IMR-90 (cell line): ENCODE data around the gene RALA. TPM values are rescaled to one million over a fixed set of nuclear protein-coding genes. Genes with fewer than 3 reads are reported as not detected.
A peak's percentile ranks its signal among the peaks of the same experiment; 100 is the strongest.

Source experiments
- ATAC-seq: fragments of 200-7000 bp; cut with Tn5 transposase; 2 replicates; pipeline ENCODE4 v1.9.1; 2020; ENCODE audit warnings: low read depth, mild to moderate bottlenecking, moderate library complexity
- BruUV-seq: library from RNA; stranded (reverse); fragments of 400-500 nt; replicated peaks from 2 replicates; lab custom pipeline; 2021; lab: Mats Ljungman, UMichigan
- CTCF ChIA-PET: fragments of 300-600 bp; formaldehyde crosslinking; extraction: SDS; loops from one replicate; lab custom pipeline; 2021; ENCODE audit warnings: antibody characterized with exemption; lab: Yijun Ruan, JAX
- POLR2A ChIA-PET: fragments of 300-600 bp; sonication (Branson Sonifier 250); formaldehyde crosslinking; loops from one replicate; lab custom pipeline; 2022; ENCODE audit warnings: antibody characterized with exemption; ENCODE audit not compliant: unreplicated experiment; lab: Charles Lee
- DNase-seq: peaks from one replicate; pipeline ENCODE4 v3.0.0; 2013
- H2AFZ ChIP-seq: replicated peaks from 2 replicates; pipeline ENCODE3; 2013; ENCODE audit warnings: low read length, mild to moderate bottlenecking; ENCODE audit not compliant: poor library complexity
- H2AK5ac ChIP-seq: 2 replicates; pipeline ENCODE4 v1.6.1; 2013; ENCODE audit warnings: low read depth, low read length, inconsistent platforms
- H2AK9ac ChIP-seq: replicated peaks from 2 replicates; pipeline ENCODE3; 2013; ENCODE audit warnings: mild to moderate bottlenecking, low read depth, low read length, moderate library complexity; ENCODE audit not compliant: poor library complexity
- H2BK120ac ChIP-seq: 2 replicates; pipeline ENCODE4 v1.6.1; 2013; ENCODE audit warnings: low read depth, low read length, inconsistent platforms
- H2BK15ac ChIP-seq: 3 replicates; pipeline ENCODE4 v1.6.1; 2013; ENCODE audit warnings: low read depth, low read length, inconsistent platforms
- H2BK20ac ChIP-seq: 2 replicates; pipeline ENCODE4 v1.6.1; 2013; ENCODE audit warnings: low read depth, mild to moderate bottlenecking, inconsistent platforms, low read length, moderate library complexity
- H2BK5ac ChIP-seq: 2 replicates; pipeline ENCODE4 v1.6.1; 2013; ENCODE audit warnings: mild to moderate bottlenecking, low read depth, low read length, inconsistent platforms; ENCODE audit not compliant: poor library complexity, severe bottlenecking
- H3K14ac ChIP-seq: replicated peaks from 2 replicates; pipeline ENCODE4 v1.6.1; 2013; ENCODE audit warnings: low read depth, low read length, inconsistent platforms
- H3K18ac ChIP-seq: 2 replicates; pipeline ENCODE4 v1.6.1; 2013; ENCODE audit warnings: low read depth, low read length, control low read depth
- H3K23ac ChIP-seq: 2 replicates; pipeline ENCODE4 v1.6.1; 2013; ENCODE audit warnings: low read depth, low read length, inconsistent platforms
- H3K27ac ChIP-seq: 2 replicates; pipeline ENCODE4 v1.5.1; 2013; ENCODE audit warnings: mild to moderate bottlenecking, control low read depth, low read length; ENCODE audit not compliant: insufficient read depth
- H3K27me3 ChIP-seq: 2 replicates; pipeline ENCODE4 v1.6.1; 2013; ENCODE audit warnings: low read length; ENCODE audit not compliant: control insufficient read depth, insufficient read depth
- H3K36me3 ChIP-seq: 2 replicates; pipeline ENCODE4 v1.6.1; 2013; ENCODE audit warnings: low read length, mixed read lengths; ENCODE audit not compliant: control insufficient read depth, insufficient read depth
- H3K4ac ChIP-seq: 2 replicates; pipeline ENCODE4 v1.6.1; 2013; ENCODE audit warnings: low read depth, low read length, inconsistent platforms
- H3K4me1 ChIP-seq: 2 replicates; pipeline ENCODE4 v1.6.1; 2013; ENCODE audit warnings: low read length, mixed read lengths; ENCODE audit not compliant: control insufficient read depth, insufficient read depth
- H3K4me2 ChIP-seq: 2 replicates; pipeline ENCODE4 v1.6.1; 2013; ENCODE audit warnings: low read depth, mild to moderate bottlenecking, control low read depth, low read length, moderate library complexity
- H3K4me3 ChIP-seq: 2 replicates; pipeline ENCODE4 v1.5.1; 2013; ENCODE audit warnings: low read depth, mild to moderate bottlenecking, control low read depth, low read length, moderate library complexity; ENCODE audit not compliant: insufficient read depth
- H3K56ac ChIP-seq: 2 replicates; pipeline ENCODE4 v1.6.1; 2013; ENCODE audit warnings: low read length, inconsistent platforms; ENCODE audit not compliant: insufficient read depth; ENCODE audit errors: extremely low read depth
- H3K79me1 ChIP-seq, 2 experiments: 2 replicates each; pipeline ENCODE4 v1.6.1; 2013; ENCODE audit warnings: low read length in 2 of 2, inconsistent platforms in 1 of 2, low read depth in 1 of 2
- H3K9ac ChIP-seq: 2 replicates; pipeline ENCODE4 v1.6.1; 2013; ENCODE audit warnings: low read depth, low read length, control low read depth
- H3K9me1 ChIP-seq: 2 replicates; pipeline ENCODE4 v1.6.1; 2013; ENCODE audit warnings: low read length, inconsistent platforms; ENCODE audit not compliant: insufficient read depth
- H3K9me3 ChIP-seq: 2 replicates; pipeline ENCODE4 v1.6.1; 2013; ENCODE audit warnings: low read length; ENCODE audit not compliant: control insufficient read depth, insufficient read depth
- H4K20me1 ChIP-seq: 2 replicates; pipeline ENCODE4 v1.6.1; 2013; ENCODE audit warnings: low read length, inconsistent platforms; ENCODE audit not compliant: insufficient read depth
- H4K5ac ChIP-seq: 2 replicates; pipeline ENCODE4 v1.6.1; 2013; ENCODE audit warnings: mild to moderate bottlenecking, low read depth, low read length, control low read depth
- H4K8ac ChIP-seq, 2 experiments: 2 replicates each; pipeline ENCODE4 v1.6.1; 2013; ENCODE audit warnings: low read depth in 2 of 2, low read length in 2 of 2, control low read depth in 1 of 2, inconsistent platforms in 1 of 2
- H4K91ac ChIP-seq: 2 replicates; pipeline ENCODE4 v1.6.1; 2013; ENCODE audit warnings: low read depth, low read length, inconsistent platforms; ENCODE audit not compliant: insufficient read depth
- NFE2L2 ChIP-seq: fragments of 150-350 bp; IDR thresholded peaks from 2 replicates; pipeline ENCODE4 v1.6.1; 2016; ENCODE audit warnings: low read depth, mild to moderate bottlenecking, low read length
- SMC3 ChIP-seq: fragments of 150-350 bp; IDR thresholded peaks from 2 replicates; pipeline ENCODE4 v1.6.1; 2016; ENCODE audit warnings: low read depth, mild to moderate bottlenecking, antibody characterized with exemption, low read length, moderate library complexity
- WGBS, 2 experiments: methylation state at CpG; one replicate each; pipeline versions ENCODE4 v1.1.5 to v1.1.7; 2013; ENCODE audit warnings: missing lambda C conversion rate in 2 of 2; ENCODE audit not compliant: insufficient read length in 1 of 2; ENCODE audit errors: extremely low coverage in 2 of 2; 5-methylcytosine and 5-hydroxymethylcytosine counted together
- dilution Hi-C: fragments of 300-500 bp; cut with HindIII; formaldehyde crosslinking; loops from one replicate; pipeline ENCODE4 v1.14.3; 2018; ENCODE audit warnings: low sequenced_read_pairs; ENCODE audit not compliant: unreplicated experiment
- in situ Hi-C: fragments of 300-500 bp; cut with MboI; formaldehyde crosslinking; loops from 3 replicates; pipeline ENCODE4 v1.14.3; 2019; ENCODE audit warnings: low sequenced_read_pairs, inconsistent platforms, mixed read lengths
- intact Hi-C: fragments of 100-400 bp; cut with micrococcal nuclease; formaldehyde crosslinking; loops from 2 replicates; pipeline ENCODE4 v1.10.0; 2022
- polyA plus RNA-seq, 3 experiments: library from polyadenylated mRNA; depleted of rRNA; stranded (reverse); fragments of >200 nt; gene quantifications; 2 replicates each; pipeline ENCODE4 v1.2.3, GENCODE V29; 2012; ENCODE audit warnings: low replicate concordance in 1 of 3
- total RNA-seq: library from RNA; depleted of rRNA; stranded (reverse); fragments of >200 nt; gene quantifications from 2 replicates; pipeline ENCODE4 v1.2.3, GENCODE V29; 2012

Gene RALA
- total and polyA plus RNA-seq, 2 of the 4 experiments (the other 2 are of a cell fraction): 7.7 to 20.5 TPM

GRCh38 chr7:39688611-39689480, 65.5 kb downstream of the RALA start:
- Histone ChIP-seq H2AK9ac (no peak overlapping the region), H2BK20ac (no peak overlapping the region), H2AK5ac (peak overlapping the region; percentile 82), H2BK120ac (no peak overlapping the region; the same call in 1 of the 2 replicates), H4K5ac (no peak overlapping the region), H3K23ac (peak overlapping the region; percentile 48; the same call in 1 of the 2 replicates), H3K9me1 (peaks cover 15% of the 10 kb centered on the region), H2AFZ (no peak overlapping the region), H3K4me1 (peaks cover 14% of the 10 kb centered on the region), H3K36me3 (peaks cover 9% of the 10 kb centered on the region), H3K56ac (no peak overlapping the region), H2BK5ac (peak overlapping the region; percentile 1), H3K9me3 (no peaks in the 10 kb centered on the region), H4K8ac (peak overlapping the region; percentile 35 to 37; a peak in 2 of 4 replicates), H3K18ac (no peak overlapping the region), H3K9ac (no peak overlapping the region), H3K4me3 (no peak overlapping the region), H2BK15ac (peak overlapping the region; percentile 50; the same call in 1 of the 3 replicates), H3K27me3 (no peaks in the 10 kb centered on the region), H4K91ac (peak overlapping the region; percentile 31; the same call in 1 of the 2 replicates), H3K4ac (peak overlapping the region; percentile 14; the same call in 1 of the 2 replicates), H3K4me2 (no peak overlapping the region), H4K20me1 (peaks cover 24% of the 10 kb centered on the region; the same call in 1 of the 2 replicates), H3K79me1 (peaks cover 39 to 70% of the 10 kb centered on the region in 2 experiments), H3K14ac (peak overlapping the region; percentile 4), H3K27ac (no peak overlapping the region)
- BruUV-seq: no TSS peak
- in situ Hi-C loops (no loop called here), intact Hi-C loops (no loop called here), dilution Hi-C loops (no loop called here)
- ChIA-PET POLR2A (no interaction called here), CTCF (interaction anchor here (0.6 to 1.0 kb wide), 6 partner anchors 9 to 788 kb away, joined by 3 to 9 read pairs (median 3); no protein-coding TSS in a partner anchor)
- no peak for TF ChIP-seq SMC3
- peak; percentile 63; the same call in 1 of the 2 replicates for TF ChIP-seq NFE2L2
- DNase-seq (no peak), ATAC-seq (peak; percentile 25; the same call in 1 of the 2 replicates)
- WGBS, 2 experiments: no CpG with 5 or more reads among the region's 9 CpGs
